ENCODE measurements around the gene RPL22L1. TPM values are rescaled to one million over a fixed set of nuclear protein-coding genes. Genes with fewer than 3 reads are reported as not detected.

The RPL22L1 gene
- polyA plus RNA-seq, 3 donors = 65.4 to 83.3 (median 67.1) TPM

Other genes starting within 250 kb of the RPL22L1 start
- 1 to 10 TPM; 5.9 to 8.3 (median 6.6) TPM for gene EIF5A2, start 38.4 kb upstream of the RPL22L1 start, polyA plus RNA-seq (ENCODE audit: insufficient read length in 3 of 3)
- gene SLC2A2, start 156.5 kb upstream of the RPL22L1 start, polyA plus RNA-seq (ENCODE audit: insufficient read length in 3 of 3) = 10 to 100 TPM; 11.7 to 27.6 (median 18.7) TPM

Data from renal cortex interstitium (tissue), 3 donors.